Measurements from ENCODE around the gene HIF1A. TPM values are rescaled to one million over a fixed set of nuclear protein-coding genes. Genes with fewer than 3 reads are reported as not detected.

HIF1A gene
- total RNA-seq, 1 donor from 2014 or later: 338 TPM

DNA sequence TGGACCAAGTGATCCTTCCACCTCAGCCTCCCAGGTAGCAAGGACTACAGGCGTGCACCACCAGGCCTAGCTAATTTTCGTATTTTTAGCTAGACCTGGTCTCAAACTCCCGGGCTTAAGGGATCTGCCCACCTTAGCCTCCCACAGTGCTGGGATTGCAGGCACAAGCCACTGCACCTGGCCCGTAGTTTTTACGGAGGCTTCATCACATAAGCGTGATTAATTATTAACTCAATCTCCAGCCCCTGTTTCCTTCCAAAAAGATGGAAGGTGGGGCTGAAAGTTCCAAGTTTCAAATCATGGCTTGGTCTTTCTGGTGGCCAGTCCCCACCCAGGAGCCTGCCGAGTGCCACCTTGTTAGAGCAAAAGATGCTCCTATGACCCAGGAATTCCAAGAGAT, 22.5 kb upstream of the HIF1A start:
- no peak overlapping the region for H3K4me3 ChIP-seq (ENCODE audit: low read depth, low read length)
- TF ChIP-seq, protein P1, sequence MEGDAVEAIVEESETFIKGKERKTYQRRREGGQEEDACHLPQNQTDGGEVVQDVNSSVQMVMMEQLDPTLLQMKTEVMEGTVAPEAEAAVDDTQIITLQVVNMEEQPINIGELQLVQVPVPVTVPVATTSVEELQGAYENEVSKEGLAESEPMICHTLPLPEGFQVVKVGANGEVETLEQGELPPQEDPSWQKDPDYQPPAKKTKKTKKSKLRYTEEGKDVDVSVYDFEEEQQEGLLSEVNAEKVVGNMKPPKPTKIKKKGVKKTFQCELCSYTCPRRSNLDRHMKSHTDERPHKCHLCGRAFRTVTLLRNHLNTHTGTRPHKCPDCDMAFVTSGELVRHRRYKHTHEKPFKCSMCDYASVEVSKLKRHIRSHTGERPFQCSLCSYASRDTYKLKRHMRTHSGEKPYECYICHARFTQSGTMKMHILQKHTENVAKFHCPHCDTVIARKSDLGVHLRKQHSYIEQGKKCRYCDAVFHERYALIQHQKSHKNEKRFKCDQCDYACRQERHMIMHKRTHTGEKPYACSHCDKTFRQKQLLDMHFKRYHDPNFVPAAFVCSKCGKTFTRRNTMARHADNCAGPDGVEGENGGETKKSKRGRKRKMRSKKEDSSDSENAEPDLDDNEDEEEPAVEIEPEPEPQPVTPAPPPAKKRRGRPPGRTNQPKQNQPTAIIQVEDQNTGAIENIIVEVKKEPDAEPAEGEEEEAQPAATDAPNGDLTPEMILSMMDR (conservative IDR thresholded peaks at IDR 0.05; ENCODE audit: low read depth, low read length): no peak
- DNase-seq (ENCODE audit: low read depth): no peak

DNA sequence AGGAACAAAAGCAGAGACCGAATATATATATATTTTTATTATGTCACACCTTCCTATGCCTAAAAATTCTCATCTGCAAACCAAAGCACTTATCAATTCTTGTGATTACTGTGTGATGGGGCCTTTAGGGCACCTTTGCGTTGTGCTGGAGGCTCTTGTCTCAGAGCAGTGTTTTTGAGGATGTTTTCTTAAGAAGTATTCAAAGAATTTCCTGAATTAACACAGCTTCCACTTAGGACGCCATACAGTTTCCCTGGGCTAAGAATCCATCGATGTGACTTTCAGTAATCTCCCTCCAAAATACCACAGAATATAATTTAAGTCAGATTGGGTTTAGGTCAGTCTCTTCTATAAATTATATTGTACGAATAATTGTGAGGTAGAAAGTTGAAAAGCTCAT, 22.0 kb upstream of the HIF1A start:
- TF ChIP-seq, protein P1 (conservative IDR thresholded peaks at IDR 0.05; ENCODE audit: low read depth, low read length): no peak
- DNase-seq (ENCODE audit: low read depth): no peak
- H3K4me3 ChIP-seq (ENCODE audit: low read depth, low read length): no peak overlapping the region

DNA sequence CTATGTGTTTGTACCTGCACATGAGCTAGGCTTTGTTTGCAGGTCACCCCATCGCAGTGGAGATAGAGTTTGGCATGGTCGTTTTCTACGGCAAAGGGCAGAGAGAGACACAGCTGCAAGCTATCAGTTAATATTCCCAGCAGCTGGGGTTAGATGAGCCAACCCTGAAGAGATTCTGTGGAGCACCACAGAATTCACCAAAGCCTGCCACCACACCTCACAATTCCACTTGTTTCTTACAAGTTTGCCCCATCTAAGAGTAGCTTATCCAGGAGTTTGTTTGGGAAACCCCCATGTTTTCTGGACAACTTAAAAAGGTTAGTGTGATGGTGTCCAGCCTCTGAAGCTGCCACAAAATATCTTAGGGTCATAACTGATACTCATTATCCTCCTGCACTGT, 20.0 kb upstream of the HIF1A start:
- TF ChIP-seq, protein P1 (conservative IDR thresholded peaks at IDR 0.05; ENCODE audit: low read depth, low read length): no peak
- no peak for DNase-seq (ENCODE audit: low read depth)

DNA sequence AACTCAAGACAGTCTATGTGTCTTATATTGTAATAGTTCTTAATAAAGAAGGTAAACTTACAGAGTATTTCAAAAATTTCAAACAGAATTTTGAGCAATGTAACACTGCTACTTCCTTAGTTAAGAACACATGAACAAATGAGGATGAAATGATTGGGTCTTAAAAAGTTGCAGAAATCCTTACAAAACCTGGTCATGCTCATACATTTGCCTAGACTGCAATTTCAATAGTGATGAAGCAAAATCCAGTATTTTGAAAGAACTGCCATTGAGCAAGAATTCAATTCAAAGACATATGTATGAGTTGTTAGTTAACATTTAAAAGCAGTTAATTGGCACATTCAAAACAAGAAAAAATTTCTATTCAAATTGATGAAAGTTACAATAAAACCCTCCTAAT, 17.8 kb upstream of the HIF1A start:
- TF ChIP-seq, protein P1 (conservative IDR thresholded peaks at IDR 0.05; ENCODE audit: low read depth, low read length): no peak
- no peak for DNase-seq (ENCODE audit: low read depth)
- H3K4me3 ChIP-seq (ENCODE audit: low read depth, low read length): no peak overlapping the region

More for the DNA sequence above, 20.0 kb upstream of the HIF1A start:
- no peak overlapping the region for H3K4me3 ChIP-seq (ENCODE audit: low read depth, low read length)

DNA sequence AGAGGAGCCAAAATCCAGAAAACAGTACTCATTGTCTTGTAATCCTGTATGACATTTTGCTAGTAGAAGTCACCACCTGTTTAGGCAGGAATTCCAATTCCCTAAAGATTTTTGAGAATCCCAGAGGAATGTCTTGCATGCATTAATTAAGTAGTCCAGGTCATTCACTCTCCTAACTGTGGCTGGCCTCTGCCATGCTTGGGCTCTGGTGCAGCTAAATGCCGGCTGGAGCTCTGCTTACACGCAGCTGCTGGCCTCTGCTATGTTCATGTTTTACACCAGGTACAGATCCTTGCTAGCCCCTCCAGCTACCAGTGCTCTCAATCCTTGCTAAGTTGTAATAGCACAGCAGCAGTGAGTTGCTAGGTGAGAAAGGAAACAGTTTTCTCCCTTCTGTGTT, 16.3 kb upstream of the HIF1A start:
- H3K4me3 ChIP-seq (ENCODE audit: low read depth, low read length): no peak overlapping the region
- no peak for DNase-seq (ENCODE audit: low read depth)
- TF ChIP-seq, protein P1 (conservative IDR thresholded peaks at IDR 0.05; ENCODE audit: low read depth, low read length): no peak

DNA sequence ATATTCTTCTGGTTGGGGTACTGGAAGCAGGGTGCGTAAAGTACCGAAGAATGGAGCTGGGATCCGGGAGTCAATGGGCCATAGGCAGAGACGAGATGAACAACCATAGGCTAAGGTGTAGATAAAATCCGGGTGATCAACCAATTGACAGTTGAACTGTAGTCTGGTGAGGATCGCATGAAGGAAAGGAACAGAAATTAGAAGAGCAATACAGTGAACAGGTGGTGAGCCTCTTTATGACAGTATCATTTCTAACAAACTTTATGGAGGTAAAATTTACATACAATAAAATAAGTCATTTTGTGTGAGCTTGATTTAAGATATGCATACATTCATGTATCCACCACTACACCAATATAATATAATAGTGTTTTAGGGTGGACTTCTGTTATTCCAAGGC, 13.9 kb upstream of the HIF1A start:
- TF ChIP-seq, protein P1 (conservative IDR thresholded peaks at IDR 0.05; ENCODE audit: low read depth, low read length): no peak
- H3K4me3 ChIP-seq (ENCODE audit: low read depth, low read length): no peak overlapping the region
- DNase-seq (ENCODE audit: low read depth): no peak

DNA sequence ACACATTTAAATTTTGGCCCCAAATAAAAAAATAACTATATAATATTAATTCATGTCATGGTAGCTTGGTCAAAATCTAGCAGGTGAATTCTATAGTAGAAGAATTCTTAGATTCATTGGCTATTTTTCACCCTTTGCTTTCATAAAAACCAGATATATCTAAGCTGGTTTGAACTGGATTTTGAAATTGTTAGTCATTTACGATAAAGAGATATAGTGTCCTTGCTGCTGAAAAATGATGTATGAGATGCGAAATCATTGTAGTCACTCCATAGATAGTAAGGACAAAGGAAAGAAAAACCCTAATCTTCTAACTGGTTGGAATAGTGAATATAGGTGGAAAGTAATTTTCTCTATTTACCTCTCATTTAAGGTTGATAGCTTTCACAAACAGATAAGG, 12.2 kb upstream of the HIF1A start:
- TF ChIP-seq, protein P1 (conservative IDR thresholded peaks at IDR 0.05; ENCODE audit: low read depth, low read length): no peak
- no peak for DNase-seq (ENCODE audit: low read depth)
- H3K4me3 ChIP-seq (ENCODE audit: low read depth, low read length): no peak overlapping the region

All from epithelial cell of proximal tubule (primary cell).